HG03060 (cell line): ENCODE measurements around the gene NCKAP5.
A peak's percentile ranks its signal among the peaks of the same experiment; 100 is the strongest.

Source experiments
- ATAC-seq: cut with Tn5 transposase; IDR thresholded peaks from one replicate; pipeline ENCODE4 v1.9.1; 2021; ENCODE audit warnings: low read depth, moderate number of reproducible peaks; ENCODE audit not compliant: unreplicated experiment

NCKAP5 gene

GRCh38 chr2:133360190-133360589 lies 208.1 kb downstream of the NCKAP5 start:
- ATAC-seq: peak; percentile 41

GRCh38 chr2:133352719-133353118 lies 215.5 kb downstream of the NCKAP5 start:
- no peak for ATAC-seq

GRCh38 chr2:133346654-133347053 lies 221.6 kb downstream of the NCKAP5 start:
- no peak for ATAC-seq

DNA sequence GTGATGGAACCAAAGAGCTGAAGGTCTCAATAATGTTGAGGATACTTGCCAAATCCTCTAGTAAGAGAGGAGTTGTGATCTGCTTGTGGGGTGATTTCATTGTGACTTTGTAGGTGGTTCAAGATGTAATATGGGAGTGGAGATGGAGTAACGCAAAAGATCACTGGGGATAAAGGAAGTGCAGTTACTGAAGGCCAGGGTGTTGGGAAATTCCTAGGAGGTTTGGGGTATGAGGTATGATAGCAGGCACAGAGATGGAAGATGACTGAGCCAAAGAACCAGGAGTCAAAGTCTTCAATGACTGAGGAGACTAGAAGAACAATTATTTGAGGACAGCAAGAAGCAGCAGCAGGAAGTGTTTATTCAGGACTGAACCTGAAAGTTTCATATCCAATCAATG lies 222.6 kb downstream of the NCKAP5 start:
- ATAC-seq: no peak

GRCh38 chr2:133344849-133345248 lies 223.4 kb downstream of the NCKAP5 start:
- ATAC-seq: no peak

DNA sequence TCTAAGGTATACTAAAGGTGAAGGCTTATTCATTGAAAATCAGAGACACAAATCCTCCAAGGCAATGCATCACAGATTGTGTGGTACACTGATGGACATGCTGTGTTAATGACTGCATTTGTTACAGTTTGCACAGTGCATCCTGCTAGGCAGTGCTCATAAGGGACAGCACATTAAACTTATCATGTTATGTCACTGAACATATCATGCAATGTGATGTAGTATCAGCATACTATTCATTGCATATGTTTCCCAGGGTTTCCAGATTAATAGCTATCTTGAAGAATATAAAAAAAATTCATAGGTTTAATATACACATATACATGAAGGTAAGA lies 225.3 kb downstream of the NCKAP5 start:
- no peak for ATAC-seq

GRCh38 chr2:133342286-133343017 lies 225.8 kb downstream of the NCKAP5 start:
- no peak for ATAC-seq

DNA sequence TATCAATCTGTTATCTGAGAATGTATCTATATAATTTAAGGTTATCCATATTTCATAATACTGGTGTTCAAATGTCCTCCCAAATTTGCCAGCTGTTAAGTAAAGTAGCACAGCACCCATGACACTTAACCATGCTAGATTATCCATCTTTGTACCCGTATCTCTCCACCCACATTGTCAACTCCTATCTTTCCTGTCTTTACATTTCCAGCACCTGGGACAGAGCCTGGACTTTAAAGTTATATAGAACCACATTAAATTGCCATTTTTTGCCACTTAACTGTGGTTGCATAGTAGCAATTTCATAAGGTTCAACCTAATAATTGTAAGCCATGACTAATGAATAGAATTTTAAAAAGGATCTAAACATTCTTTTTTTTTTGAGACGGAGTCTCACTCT lies 226.7 kb downstream of the NCKAP5 start:
- ATAC-seq: no peak

GRCh38 chr2:133338224-133338623 lies 230.0 kb downstream of the NCKAP5 start:
- no peak for ATAC-seq

DNA sequence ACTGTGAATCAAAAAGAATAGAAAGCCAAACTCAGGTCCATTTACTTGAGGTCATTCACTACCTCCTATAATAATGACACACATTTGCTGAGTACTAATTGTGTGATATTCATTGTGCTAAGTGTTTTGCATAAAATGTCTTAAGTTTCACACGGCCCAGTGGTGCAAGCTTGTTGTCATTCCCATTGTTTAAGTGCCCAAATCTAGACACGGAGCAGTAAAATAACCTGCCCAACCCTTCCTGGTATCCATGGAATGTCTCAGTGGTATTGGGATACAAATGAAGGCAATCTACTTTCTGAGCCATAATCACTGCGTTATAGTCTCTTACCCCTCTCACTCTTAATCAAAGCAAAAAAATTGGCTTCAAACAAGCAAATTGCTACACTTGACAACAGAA lies 233.3 kb downstream of the NCKAP5 start:
- no peak for ATAC-seq

- no peak for ATAC-seq
Measured at GRCh38 chr2:133333181-133333580, 235.1 kb downstream of the NCKAP5 start.

GRCh38 chr2:133331436-133331835 lies 236.8 kb downstream of the NCKAP5 start:
- no peak for ATAC-seq

- ATAC-seq: no peak
Measured at GRCh38 chr2:133326652-133327397, 241.4 kb downstream of the NCKAP5 start.

DNA sequence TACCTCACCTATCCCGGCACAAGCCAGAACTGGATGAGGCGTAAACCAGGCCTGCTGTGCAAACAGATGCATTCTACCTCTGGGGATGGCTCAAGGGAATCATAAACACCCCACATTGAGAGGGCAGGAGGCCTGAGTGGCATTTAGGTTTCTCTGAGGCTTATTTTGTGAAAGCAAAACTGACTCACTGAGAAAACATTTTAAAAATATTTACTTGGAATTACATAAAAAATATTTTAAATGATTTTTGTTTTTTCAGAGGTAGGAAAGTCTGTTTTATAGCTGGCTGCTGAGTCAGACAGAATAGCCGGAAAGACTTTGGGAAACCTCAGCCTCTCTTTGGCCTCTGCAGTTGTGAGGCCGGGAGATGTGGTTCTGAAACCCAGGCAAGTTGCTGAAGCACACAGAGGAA lies 244.1 kb downstream of the NCKAP5 start:
- ATAC-seq: no peak

GRCh38 chr2:133322909-133323308 lies 245.4 kb downstream of the NCKAP5 start:
- ATAC-seq: no peak

GRCh38 chr2:133317178-133317577 lies 251.1 kb downstream of the NCKAP5 start:
- ATAC-seq: no peak

DNA sequence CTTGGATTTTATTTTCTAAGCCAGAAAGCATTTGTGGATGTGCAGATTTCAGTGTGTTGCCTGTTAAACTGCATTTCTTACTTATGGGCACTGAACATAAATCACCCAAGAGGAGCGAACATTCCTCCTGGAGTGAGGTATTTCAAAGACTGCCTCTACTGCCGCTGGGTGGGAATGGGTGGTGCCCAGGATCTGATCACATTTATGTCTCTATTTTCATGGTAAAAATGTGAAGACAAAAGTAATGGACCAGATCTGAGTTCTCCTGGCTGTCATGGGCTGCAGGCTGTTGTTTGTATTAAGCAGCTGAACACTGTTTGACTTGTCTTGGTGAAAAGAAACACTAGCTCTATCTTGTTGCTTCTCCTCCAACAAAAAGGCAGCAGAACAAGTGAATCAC lies 251.7 kb downstream of the NCKAP5 start:
- no peak for ATAC-seq

DNA sequence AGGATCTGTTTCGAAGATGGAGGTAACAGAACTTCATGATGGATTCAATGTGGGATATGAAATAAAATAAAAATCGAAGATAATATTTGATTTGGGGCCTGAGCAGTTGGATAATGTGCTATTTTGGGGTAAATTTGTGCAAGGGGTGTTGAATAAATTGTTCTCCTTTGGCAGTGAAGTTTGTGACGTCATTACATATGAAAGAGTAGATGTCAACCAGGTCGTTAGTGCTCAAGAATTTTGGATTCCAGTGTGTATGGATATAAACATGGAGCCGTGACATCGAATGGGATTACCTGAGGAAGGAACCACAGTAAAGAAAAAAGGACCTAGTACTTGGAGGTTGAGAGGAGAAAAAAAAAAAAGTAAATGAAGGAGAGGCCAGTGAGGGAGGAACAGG lies 253.0 kb downstream of the NCKAP5 start:
- no peak for ATAC-seq

GRCh38 chr2:133314795-133315194 lies 253.5 kb downstream of the NCKAP5 start:
- no peak for ATAC-seq

DNA sequence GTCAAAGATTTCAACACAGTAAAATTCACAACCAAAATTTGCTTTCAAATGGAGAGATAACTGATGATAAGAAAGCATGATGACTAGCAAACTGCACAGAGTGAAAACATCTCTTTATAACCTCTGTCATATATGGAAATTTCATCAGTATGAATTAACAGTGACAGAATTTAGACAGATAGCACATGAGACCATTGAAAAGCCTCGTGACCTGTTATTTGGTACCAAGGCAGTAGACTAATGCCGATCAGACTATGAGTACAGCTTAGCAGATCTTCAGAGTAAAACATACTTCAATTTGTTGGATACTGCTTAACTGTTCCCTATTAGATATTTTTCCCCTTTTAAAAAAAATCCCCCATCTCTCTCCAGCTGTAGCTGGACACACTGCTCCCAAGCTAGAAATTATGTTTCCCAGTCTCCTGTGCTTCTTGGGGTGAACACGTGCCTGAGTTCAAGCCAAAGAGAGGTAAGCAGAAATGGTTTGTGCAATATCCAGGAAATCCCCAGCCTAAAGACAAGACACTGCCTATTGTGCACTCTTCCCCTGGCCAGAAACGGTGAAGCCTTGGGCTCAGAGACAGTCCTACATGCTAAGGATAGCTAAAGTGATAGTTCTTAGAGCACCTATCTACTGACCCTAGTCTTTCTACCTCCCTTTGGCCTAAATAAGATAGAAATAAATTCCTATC lies 256.1 kb downstream of the NCKAP5 start:
- ATAC-seq: no peak

- ATAC-seq: no peak
Measured at GRCh38 chr2:133306236-133306635, 262.0 kb downstream of the NCKAP5 start.

DNA sequence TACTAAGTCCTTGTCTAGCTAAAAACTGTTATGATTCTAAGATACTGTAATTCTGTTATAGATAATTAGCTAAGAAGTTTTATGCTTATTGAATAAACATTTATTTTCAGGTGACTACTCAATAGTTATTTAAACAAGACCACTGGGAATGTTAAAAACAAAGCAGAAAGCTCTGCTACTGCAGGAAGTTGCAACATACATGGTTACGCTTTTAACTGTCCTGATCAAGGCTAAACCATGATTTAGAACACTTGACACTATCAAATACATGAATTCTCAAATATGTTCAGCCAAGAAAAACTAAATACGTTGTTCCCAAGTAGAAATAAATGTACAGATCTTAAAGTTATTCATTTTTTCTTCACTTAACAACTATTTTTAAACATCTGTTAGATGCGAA lies 263.9 kb downstream of the NCKAP5 start:
- no peak for ATAC-seq
